ENCODE results near the gene P3H1. TPM values are rescaled to one million over a fixed set of nuclear protein-coding genes. Genes with fewer than 3 reads are reported as not detected.

The P3H1 gene
- total RNA-seq, 1 experiment from 2014 or later, result 32.9 TPM

DNA sequence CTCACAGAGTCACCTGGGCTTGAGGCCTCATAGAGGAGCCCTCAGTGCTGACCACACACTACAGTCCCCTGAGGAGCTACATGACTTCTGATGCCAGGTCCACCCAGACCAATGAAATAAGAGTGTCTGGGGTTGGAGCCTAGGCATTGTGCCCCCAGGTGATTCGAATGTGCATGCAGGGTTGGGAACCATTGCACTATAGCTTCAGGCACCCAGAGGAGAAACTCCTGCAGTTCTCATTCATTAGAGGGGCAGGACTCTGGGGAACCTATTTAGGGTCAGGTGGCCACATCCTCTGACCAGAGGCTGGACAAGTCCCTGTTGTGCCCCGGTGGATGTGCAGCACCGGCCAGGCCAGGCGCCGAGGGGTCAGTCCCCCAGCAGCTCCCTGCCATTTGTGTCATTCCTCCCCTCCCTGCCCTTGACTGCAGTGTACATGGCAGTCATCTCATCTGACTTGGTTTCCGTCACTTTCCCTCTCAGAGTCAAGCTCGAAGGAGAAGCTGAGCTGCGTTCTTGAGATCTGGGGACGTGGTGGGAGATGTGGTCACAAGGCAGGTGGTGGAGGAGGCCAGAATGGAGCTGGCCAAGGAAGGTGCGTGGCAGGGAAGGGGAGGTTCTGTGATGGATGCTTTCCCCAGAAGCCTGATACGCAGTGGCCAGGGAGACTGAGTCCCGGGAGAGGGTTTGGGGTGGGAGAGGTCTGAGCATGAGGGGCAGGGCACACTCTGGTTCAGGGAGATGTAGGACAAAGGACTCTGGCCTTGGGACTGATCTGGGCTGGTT lies 33.2 kb downstream of the P3H1 start:
- POLR2A ChIA-PET, result no interaction called here
- CTCF ChIA-PET, result interaction anchor here (0.6 kb wide), 1 partner anchor 155 kb away, joined by 4 read pairs; no protein-coding TSS in a partner anchor
- ATAC-seq, result no peak
- no TSS peak for BruUV-seq (replicated peaks)
- Histone ChIP-seq H3K9me2 (ENCODE audit: insufficient read depth) (no peaks in the 10 kb centered on the region), H3K27me3 (ENCODE audit: insufficient read depth, low read length) (no peaks in the 10 kb centered on the region), H3K4me1 (ENCODE audit: control insufficient read depth in 1 of 2, insufficient read depth in 2 of 2, low read length in 2 of 2) (peaks cover 4 to 12% of the 10 kb centered on the region in 2 experiments), H4K20me1 (ENCODE audit: insufficient read depth) (no peaks in the 10 kb centered on the region), H2AFZ (ENCODE audit: low read depth, low read length, poor library complexity, severe bottlenecking) (no peak overlapping the region), H3K27ac (ENCODE audit: low read depth, low read length) (no peak overlapping the region), H3K4me2 (ENCODE audit: low read length) (no peak overlapping the region), H3K36me3 (ENCODE audit: control insufficient read depth in 1 of 2, insufficient read depth in 2 of 2, low read length in 2 of 2) (no peaks in the 10 kb centered on the region), H3K9me3 (ENCODE audit: control insufficient read depth in 1 of 2, insufficient read depth in 1 of 2, low read depth in 1 of 2, low read length in 2 of 2) (no peaks in the 10 kb centered on the region), H3K79me2 (ENCODE audit: insufficient read depth, low read length) (no peaks in the 10 kb centered on the region), H3K4me3 (replicated peaks in 1 of 2; ENCODE audit: low read depth in 1 of 2, low read length in 2 of 2) (no peak overlapping the region), H3K9ac (ENCODE audit: low read length) (no peak overlapping the region)
- intact Hi-C loops (cut with micrococcal nuclease), result loop anchor here (10.0 kb wide), 2 partner anchors 389 to 559 kb away; no protein-coding TSS in a partner anchor
- RAD21 ChIA-PET (ENCODE audit: low non-redundant PET in 1 of 2, low total read pairs in 2 of 2, uncharacterized antibody in 2 of 2, unreplicated experiment in 2 of 2), result no interaction called here
- no peak for DNase-seq (ENCODE audit: low read depth, low spot score)
- TF ChIP-seq CEBPB (IDR thresholded peaks at IDR 0.05; ENCODE audit: low read depth), result no peak
- TF ChIP-seq SRF (IDR thresholded peaks at IDR 0.05; ENCODE audit: low read depth), result no peak
- TF ChIP-seq EGR1 (IDR thresholded peaks at IDR 0.05; ENCODE audit: low read depth), result no peak
- TF ChIP-seq, protein P1, sequence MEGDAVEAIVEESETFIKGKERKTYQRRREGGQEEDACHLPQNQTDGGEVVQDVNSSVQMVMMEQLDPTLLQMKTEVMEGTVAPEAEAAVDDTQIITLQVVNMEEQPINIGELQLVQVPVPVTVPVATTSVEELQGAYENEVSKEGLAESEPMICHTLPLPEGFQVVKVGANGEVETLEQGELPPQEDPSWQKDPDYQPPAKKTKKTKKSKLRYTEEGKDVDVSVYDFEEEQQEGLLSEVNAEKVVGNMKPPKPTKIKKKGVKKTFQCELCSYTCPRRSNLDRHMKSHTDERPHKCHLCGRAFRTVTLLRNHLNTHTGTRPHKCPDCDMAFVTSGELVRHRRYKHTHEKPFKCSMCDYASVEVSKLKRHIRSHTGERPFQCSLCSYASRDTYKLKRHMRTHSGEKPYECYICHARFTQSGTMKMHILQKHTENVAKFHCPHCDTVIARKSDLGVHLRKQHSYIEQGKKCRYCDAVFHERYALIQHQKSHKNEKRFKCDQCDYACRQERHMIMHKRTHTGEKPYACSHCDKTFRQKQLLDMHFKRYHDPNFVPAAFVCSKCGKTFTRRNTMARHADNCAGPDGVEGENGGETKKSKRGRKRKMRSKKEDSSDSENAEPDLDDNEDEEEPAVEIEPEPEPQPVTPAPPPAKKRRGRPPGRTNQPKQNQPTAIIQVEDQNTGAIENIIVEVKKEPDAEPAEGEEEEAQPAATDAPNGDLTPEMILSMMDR (IDR thresholded peaks at IDR 0.05 in 2 of 3, conservative IDR thresholded peaks at IDR 0.05 in 1 of 3; ENCODE audit: borderline replicate concordance in 1 of 3, insufficient read depth in 1 of 3, low read depth in 2 of 3, low read length in 2 of 3), result no peak
- no peak for TF ChIP-seq POLR2A (IDR thresholded peaks at IDR 0.05; ENCODE audit: borderline replicate concordance, extremely low read depth, insufficient read depth, insufficient read length)
- TF ChIP-seq, protein P2, sequence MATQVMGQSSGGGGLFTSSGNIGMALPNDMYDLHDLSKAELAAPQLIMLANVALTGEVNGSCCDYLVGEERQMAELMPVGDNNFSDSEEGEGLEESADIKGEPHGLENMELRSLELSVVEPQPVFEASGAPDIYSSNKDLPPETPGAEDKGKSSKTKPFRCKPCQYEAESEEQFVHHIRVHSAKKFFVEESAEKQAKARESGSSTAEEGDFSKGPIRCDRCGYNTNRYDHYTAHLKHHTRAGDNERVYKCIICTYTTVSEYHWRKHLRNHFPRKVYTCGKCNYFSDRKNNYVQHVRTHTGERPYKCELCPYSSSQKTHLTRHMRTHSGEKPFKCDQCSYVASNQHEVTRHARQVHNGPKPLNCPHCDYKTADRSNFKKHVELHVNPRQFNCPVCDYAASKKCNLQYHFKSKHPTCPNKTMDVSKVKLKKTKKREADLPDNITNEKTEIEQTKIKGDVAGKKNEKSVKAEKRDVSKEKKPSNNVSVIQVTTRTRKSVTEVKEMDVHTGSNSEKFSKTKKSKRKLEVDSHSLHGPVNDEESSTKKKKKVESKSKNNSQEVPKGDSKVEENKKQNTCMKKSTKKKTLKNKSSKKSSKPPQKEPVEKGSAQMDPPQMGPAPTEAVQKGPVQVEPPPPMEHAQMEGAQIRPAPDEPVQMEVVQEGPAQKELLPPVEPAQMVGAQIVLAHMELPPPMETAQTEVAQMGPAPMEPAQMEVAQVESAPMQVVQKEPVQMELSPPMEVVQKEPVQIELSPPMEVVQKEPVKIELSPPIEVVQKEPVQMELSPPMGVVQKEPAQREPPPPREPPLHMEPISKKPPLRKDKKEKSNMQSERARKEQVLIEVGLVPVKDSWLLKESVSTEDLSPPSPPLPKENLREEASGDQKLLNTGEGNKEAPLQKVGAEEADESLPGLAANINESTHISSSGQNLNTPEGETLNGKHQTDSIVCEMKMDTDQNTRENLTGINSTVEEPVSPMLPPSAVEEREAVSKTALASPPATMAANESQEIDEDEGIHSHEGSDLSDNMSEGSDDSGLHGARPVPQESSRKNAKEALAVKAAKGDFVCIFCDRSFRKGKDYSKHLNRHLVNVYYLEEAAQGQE (IDR thresholded peaks at IDR 0.05; ENCODE audit: low read depth), result no peak
- TF ChIP-seq ELF1 (IDR thresholded peaks at IDR 0.05; ENCODE audit: borderline replicate concordance, low read depth), result no peak
- no peak for TF ChIP-seq YY1 (IDR thresholded peaks at IDR 0.05; ENCODE audit: extremely low read depth, insufficient replicate concordance, low read depth, low read length)
- TF ChIP-seq, protein P3, sequence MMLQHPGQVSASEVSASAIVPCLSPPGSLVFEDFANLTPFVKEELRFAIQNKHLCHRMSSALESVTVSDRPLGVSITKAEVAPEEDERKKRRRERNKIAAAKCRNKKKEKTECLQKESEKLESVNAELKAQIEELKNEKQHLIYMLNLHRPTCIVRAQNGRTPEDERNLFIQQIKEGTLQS (IDR thresholded peaks at IDR 0.05), result no peak
- TF ChIP-seq CBX3 (IDR thresholded peaks at IDR 0.05; ENCODE audit: low read depth), result no peak
- no peak for TF ChIP-seq SP1 (IDR thresholded peaks at IDR 0.05; ENCODE audit: low read depth)
- TF ChIP-seq FOSL1 (IDR thresholded peaks at IDR 0.05; ENCODE audit: low read depth), result no peak
- no peak for TF ChIP-seq EZH2 (IDR thresholded peaks at IDR 0.05)
- no peak for TF ChIP-seq POLR2AphosphoS5 (IDR thresholded peaks at IDR 0.05; ENCODE audit: low read depth, low read length)
- no peak for TF ChIP-seq TCF7L2 (IDR thresholded peaks at IDR 0.05; ENCODE audit: borderline replicate concordance, extremely low read depth, insufficient read depth, insufficient read length)
- TF ChIP-seq, protein P4, sequence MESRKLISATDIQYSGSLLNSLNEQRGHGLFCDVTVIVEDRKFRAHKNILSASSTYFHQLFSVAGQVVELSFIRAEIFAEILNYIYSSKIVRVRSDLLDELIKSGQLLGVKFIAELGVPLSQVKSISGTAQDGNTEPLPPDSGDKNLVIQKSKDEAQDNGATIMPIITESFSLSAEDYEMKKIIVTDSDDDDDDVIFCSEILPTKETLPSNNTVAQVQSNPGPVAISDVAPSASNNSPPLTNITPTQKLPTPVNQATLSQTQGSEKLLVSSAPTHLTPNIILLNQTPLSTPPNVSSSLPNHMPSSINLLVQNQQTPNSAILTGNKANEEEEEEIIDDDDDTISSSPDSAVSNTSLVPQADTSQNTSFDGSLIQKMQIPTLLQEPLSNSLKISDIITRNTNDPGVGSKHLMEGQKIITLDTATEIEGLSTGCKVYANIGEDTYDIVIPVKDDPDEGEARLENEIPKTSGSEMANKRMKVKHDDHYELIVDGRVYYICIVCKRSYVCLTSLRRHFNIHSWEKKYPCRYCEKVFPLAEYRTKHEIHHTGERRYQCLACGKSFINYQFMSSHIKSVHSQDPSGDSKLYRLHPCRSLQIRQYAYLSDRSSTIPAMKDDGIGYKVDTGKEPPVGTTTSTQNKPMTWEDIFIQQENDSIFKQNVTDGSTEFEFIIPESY (IDR thresholded peaks at IDR 0.05; ENCODE audit: extremely low read depth, insufficient replicate concordance, low read length), result no peak

Data from HCT116 (cell line).